Measurements from ENCODE around the gene SPATA45. TPM values are rescaled to one million over a fixed set of nuclear protein-coding genes. Genes with fewer than 3 reads are reported as not detected.

SPATA45 gene
- total and polyA plus RNA-seq, 2 of the 13 experiments (the other 11 are each of a cell fraction or from before 2014, with no cell fraction given) = 0.17 to 0.64 TPM

- TF ChIP-seq, protein P1, sequence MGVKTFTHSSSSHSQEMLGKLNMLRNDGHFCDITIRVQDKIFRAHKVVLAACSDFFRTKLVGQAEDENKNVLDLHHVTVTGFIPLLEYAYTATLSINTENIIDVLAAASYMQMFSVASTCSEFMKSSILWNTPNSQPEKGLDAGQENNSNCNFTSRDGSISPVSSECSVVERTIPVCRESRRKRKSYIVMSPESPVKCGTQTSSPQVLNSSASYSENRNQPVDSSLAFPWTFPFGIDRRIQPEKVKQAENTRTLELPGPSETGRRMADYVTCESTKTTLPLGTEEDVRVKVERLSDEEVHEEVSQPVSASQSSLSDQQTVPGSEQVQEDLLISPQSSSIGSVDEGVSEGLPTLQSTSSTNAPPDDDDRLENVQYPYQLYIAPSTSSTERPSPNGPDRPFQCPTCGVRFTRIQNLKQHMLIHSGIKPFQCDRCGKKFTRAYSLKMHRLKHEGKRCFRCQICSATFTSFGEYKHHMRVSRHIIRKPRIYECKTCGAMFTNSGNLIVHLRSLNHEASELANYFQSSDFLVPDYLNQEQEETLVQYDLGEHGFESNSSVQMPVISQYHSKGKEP (CRISPR knock-in tag; IDR thresholded peaks at IDR 0.05) = no peak
- TF ChIP-seq ZNF839 (CRISPR knock-in tag; IDR thresholded peaks at IDR 0.05; ENCODE audit: borderline replicate concordance) (no peak), ARID5B (CRISPR knock-in tag; IDR thresholded peaks at IDR 0.05) (peak; percentile 87), NCOR1 (IDR thresholded peaks at IDR 0.05; ENCODE audit: borderline replicate concordance, low read length) (peak; percentile 45; the same call in 1 of the 2 replicates), ERF (CRISPR knock-in tag; IDR thresholded peaks at IDR 0.05) (peak; percentile 25; the same call in 1 of the 2 replicates), ZNF740 (CRISPR knock-in tag; IDR thresholded peaks at IDR 0.05) (no peak), CHD4 (IDR thresholded peaks at IDR 0.05; ENCODE audit: borderline replicate concordance, low read length) (no peak), ZNF513 (CRISPR knock-in tag; conservative IDR thresholded peaks at IDR 0.05) (no peak), SOX6 (IDR thresholded peaks at IDR 0.05) (no peak), SOX6 (CRISPR knock-in tag; IDR thresholded peaks at IDR 0.05) (peak; percentile 80), JDP2 (CRISPR knock-in tag; IDR thresholded peaks at IDR 0.05; ENCODE audit: borderline replicate concordance) (no peak), ZBTB46 (CRISPR knock-in tag; IDR thresholded peaks at IDR 0.05; ENCODE audit: borderline replicate concordance) (no peak), NR3C1 (CRISPR knock-in tag; IDR thresholded peaks at IDR 0.05) (no peak), ZNF577 (CRISPR knock-in tag; IDR thresholded peaks at IDR 0.05; ENCODE audit: borderline replicate concordance, low read depth) (no peak), SOX13 (IDR thresholded peaks at IDR 0.05) (no peak), SOX13 (CRISPR knock-in tag; conservative IDR thresholded peaks at IDR 0.05 in 1 of 2, IDR thresholded peaks at IDR 0.05 in 1 of 2) (peak in 1 of 2 experiments; percentile 84; a peak in 2 of 4 replicates), ZNF7 (CRISPR knock-in tag; IDR thresholded peaks at IDR 0.05) (no peak)
- TF ChIP-seq, protein P2, sequence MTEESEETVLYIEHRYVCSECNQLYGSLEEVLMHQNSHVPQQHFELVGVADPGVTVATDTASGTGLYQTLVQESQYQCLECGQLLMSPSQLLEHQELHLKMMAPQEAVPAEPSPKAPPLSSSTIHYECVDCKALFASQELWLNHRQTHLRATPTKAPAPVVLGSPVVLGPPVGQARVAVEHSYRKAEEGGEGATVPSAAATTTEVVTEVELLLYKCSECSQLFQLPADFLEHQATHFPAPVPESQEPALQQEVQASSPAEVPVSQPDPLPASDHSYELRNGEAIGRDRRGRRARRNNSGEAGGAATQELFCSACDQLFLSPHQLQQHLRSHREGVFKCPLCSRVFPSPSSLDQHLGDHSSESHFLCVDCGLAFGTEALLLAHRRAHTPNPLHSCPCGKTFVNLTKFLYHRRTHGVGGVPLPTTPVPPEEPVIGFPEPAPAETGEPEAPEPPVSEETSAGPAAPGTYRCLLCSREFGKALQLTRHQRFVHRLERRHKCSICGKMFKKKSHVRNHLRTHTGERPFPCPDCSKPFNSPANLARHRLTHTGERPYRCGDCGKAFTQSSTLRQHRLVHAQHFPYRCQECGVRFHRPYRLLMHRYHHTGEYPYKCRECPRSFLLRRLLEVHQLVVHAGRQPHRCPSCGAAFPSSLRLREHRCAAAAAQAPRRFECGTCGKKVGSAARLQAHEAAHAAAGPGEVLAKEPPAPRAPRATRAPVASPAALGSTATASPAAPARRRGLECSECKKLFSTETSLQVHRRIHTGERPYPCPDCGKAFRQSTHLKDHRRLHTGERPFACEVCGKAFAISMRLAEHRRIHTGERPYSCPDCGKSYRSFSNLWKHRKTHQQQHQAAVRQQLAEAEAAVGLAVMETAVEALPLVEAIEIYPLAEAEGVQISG (CRISPR knock-in tag; IDR thresholded peaks at IDR 0.05) = peak; percentile 42; the same call in 1 of the 2 replicates
Observed at GRCh38 chr1:212827831-212828278, 19.6 kb downstream of the SPATA45 start (continued).

Measured in HepG2 (cell line).